Right atrium auricular region (tissue), 2 donors: ENCODE measurements around the gene MLXIPL. TPM values are rescaled to one million over a fixed set of nuclear protein-coding genes. Genes with fewer than 3 reads are reported as not detected.
"Not testable (repeated sequence)": the region's sequence is repeated elsewhere in the genome, so short reads cannot be mapped to it uniquely, and the experiment has no call there.

Experiments used
- DNase-seq: peaks from one replicate; pipeline ENCODE4 v3.0.0-alpha.2; 2019; ENCODE audit warnings: low spot score
- H3K27ac ChIP-seq, 2 donors: fragments of 200-600 bp; sonication (generic); 1 replicate in 1 of 2; 2 replicates in 1 of 2; pipeline ENCODE4 v1.5.1; 2016 to 2019
- H3K27me3 ChIP-seq, 2 donors: fragments of 200-600 bp; sonication (generic); one replicate each; pipeline versions ENCODE4 v1.5.1 to v1.6.0; 2017 to 2019
- H3K36me3 ChIP-seq: fragments of 200-600 bp; sonication (generic); one replicate; pipeline ENCODE4 v1.5.1; 2016
- H3K4me1 ChIP-seq, 2 donors: fragments of 200-600 bp; sonication (generic); one replicate each; pipeline versions ENCODE4 v1.5.1 to v1.6.0; 2017 to 2019
- H3K4me3 ChIP-seq, 2 donors: fragments of 200-600 bp; sonication (generic); 1 replicate in 1 of 2; 2 replicates in 1 of 2; pipeline ENCODE4 v1.5.1; 2017 to 2019; ENCODE audit warnings: mild to moderate bottlenecking in 1 of 2, moderate library complexity in 1 of 2
- H3K9me3 ChIP-seq, 2 donors: fragments of 200-600 bp; sonication (generic); one replicate each; pipeline ENCODE4 v1.5.1; 2019
- CTCF ChIP-seq, 2 donors: fragments of 200-600 bp; sonication (generic); IDR thresholded peaks; one replicate each; pipeline ENCODE4 v1.5.1; 2019; ENCODE audit warnings: antibody characterized with exemption in 2 of 2
- total RNA-seq, 2 donors: library from RNA; depleted of rRNA; stranded (reverse); fragments of >200 nt; gene quantifications; one replicate each; pipeline ENCODE4 v1.1.0, GENCODE V29; 2016

Gene MLXIPL
- total RNA-seq, 2 donors from 2014 or later = 0.41 to 1.3 TPM

- Histone ChIP-seq H3K4me1 (peaks cover 0 to 21% of the 10 kb centered on the region in 2 donors), H3K27me3 (peaks cover 7 to 12% of the 10 kb centered on the region in 2 donors), H3K27ac (no peak overlapping the region), H3K36me3 (no peaks in the 10 kb centered on the region), H3K9me3 (no peaks in the 10 kb centered on the region), H3K4me3 (no peak overlapping the region)
- no peak for DNase-seq
- TF ChIP-seq CTCF (IDR thresholded peaks at IDR 0.05) = no peak
Observed at GRCh38 chr7:73625276-73625675, 954 bp upstream of the MLXIPL start.

- Histone ChIP-seq H3K9me3 (no peaks in the 10 kb centered on the region), H3K4me3 (peak overlapping the region in 1 of 2 donors; percentile 56), H3K36me3 (no peaks in the 10 kb centered on the region), H3K27ac (no peak overlapping the region), H3K4me1 (peaks cover 0 to 21% of the 10 kb centered on the region in 2 donors), H3K27me3 (peaks cover 7 to 12% of the 10 kb centered on the region in 2 donors)
- DNase-seq = no peak
- no peak for TF ChIP-seq CTCF (IDR thresholded peaks at IDR 0.05)
Observed at GRCh38 chr7:73624669-73625001, 313 bp upstream of the MLXIPL start.

GRCh38 chr7:73622909-73623797 lies 1.2 kb downstream of the MLXIPL start:
- Histone ChIP-seq H3K27ac (no peak overlapping the region), H3K4me1 (peaks cover 0 to 21% of the 10 kb centered on the region in 2 donors), H3K27me3 (peaks cover 7 to 12% of the 10 kb centered on the region in 2 donors), H3K36me3 (no peaks in the 10 kb centered on the region), H3K9me3 (no peaks in the 10 kb centered on the region), H3K4me3 (peak overlapping the region; percentile 41 to 56)
- TF ChIP-seq CTCF (IDR thresholded peaks at IDR 0.05) = no peak
- DNase-seq = peak; percentile 75

GRCh38 chr7:73622527-73622908 lies 1.8 kb downstream of the MLXIPL start:
- DNase-seq = no peak
- no peak for TF ChIP-seq CTCF (IDR thresholded peaks at IDR 0.05)
- no peak overlapping the region for H3K27ac ChIP-seq
- peaks cover 0 to 21% of the 10 kb centered on the region in 2 donors for H3K4me1 ChIP-seq
- no peak overlapping the region for H3K4me3 ChIP-seq
- no peaks in the 10 kb centered on the region for H3K9me3 ChIP-seq
- peaks cover 7 to 12% of the 10 kb centered on the region in 2 donors for H3K27me3 ChIP-seq
- H3K36me3 ChIP-seq = no peaks in the 10 kb centered on the region

- Histone ChIP-seq H3K36me3 (no peaks in the 10 kb centered on the region), H3K27me3 (peaks cover 7 to 12% of the 10 kb centered on the region in 2 donors), H3K27ac (no peak overlapping the region), H3K9me3 (no peaks in the 10 kb centered on the region), H3K4me3 (no peak overlapping the region), H3K4me1 (peaks cover 0 to 21% of the 10 kb centered on the region in 2 donors)
- no peak for TF ChIP-seq CTCF (IDR thresholded peaks at IDR 0.05)
- DNase-seq = no peak
Observed at GRCh38 chr7:73621168-73622063, 2.9 kb downstream of the MLXIPL start.

- H3K27me3 ChIP-seq = peaks cover 0 to 12% of the 10 kb centered on the region in 2 donors
Observed at GRCh38 chr7:73619394-73619793, 4.9 kb downstream of the MLXIPL start.

More at GRCh38 chr7:73619394-73619793, 4.9 kb downstream of the MLXIPL start:
- not testable (repeated sequence) for H3K9me3 ChIP-seq, H3K36me3 ChIP-seq, DNase-seq, H3K4me3 ChIP-seq, H3K27ac ChIP-seq
- H3K4me1 ChIP-seq = peaks cover 0 to 20% of the 10 kb centered on the region in 2 donors
